Measurements from ENCODE around the gene RNF214. TPM values are rescaled to one million over a fixed set of nuclear protein-coding genes. Genes with fewer than 3 reads are reported as not detected.

The RNF214 gene
- total RNA-seq, 4 donors from 2014 or later: 13.2 to 17.9 (median 13.9) TPM

DNA sequence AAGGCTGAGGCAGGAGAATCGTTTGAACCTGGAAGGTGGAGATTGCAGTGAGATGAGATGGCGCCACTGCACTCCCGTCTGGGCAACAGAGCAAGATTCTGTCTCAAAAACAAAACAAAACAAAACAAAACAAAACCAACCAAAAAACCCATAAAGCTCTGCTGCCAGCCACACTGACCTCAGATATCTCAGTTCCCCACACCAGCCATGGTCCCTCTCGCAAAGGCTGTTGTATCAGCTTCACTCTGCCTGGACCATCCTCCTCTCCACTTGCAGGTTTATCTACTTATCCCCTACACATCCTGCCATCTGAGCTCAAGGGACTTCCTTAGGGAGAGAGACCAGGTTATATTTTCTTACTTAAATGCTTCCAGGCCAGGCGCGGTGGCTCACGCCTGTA lies 69.8 kb downstream of the RNF214 start:
- TF ChIP-seq CTCF (IDR thresholded peaks at IDR 0.05; ENCODE audit: low read depth): no peak

GRCh38 chr11:117303101-117303500 lies 70.6 kb downstream of the RNF214 start:
- TF ChIP-seq CTCF (IDR thresholded peaks at IDR 0.05; ENCODE audit: low read depth): no peak

DNA sequence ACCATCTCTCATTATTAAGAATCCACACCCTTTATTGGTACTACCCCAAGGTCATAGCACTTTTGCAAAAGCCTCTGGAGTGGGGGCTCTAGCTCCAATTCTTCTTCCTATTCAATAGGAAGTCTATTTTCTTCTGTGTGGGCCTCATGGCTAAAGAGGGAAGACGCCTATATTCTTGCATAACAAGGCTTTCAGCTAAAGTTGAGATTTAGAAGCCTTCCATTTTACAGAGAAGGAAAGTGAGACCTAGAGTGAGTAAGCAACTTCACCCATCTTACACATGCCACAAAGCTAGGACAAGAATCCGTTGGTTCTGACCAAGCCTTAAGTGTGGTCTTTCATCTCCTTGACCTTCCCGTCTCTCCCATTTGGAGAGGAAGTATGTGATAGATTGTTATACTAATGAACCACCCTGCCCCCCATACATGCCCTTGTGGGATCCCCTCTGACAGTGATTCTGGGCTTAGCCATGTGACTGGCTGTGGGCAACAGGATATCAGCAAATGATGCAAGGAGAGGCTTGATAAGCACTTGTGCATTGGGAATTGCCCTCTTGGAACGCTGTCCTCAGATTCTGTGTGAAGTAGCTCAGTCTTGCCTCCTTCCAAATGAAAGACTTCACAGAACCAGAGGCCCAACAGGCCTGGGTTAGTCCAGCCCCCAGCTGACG lies 71.3 kb downstream of the RNF214 start:
- no peak for TF ChIP-seq CTCF (IDR thresholded peaks at IDR 0.05; ENCODE audit: low read depth)

DNA sequence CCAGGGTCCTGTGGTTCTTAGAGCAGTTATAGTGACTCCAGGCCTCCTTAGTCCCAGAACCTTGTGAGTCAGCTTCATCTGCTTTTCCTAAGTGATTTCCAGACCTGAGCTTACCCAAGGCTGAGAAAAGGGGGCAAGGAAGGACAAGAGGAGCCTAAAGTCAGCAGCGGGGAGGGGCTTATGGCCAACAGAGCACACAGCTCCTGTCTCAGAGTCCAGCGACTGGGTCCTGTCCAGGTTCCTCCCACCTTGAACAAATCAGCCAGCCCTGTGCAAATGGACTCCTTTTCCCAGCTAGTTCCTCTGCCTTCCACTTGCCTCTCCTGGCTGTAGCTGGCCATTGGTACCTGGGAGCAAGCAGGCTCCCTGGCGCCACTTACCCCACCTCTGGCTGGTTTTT lies 72.7 kb downstream of the RNF214 start:
- no peak for TF ChIP-seq CTCF (IDR thresholded peaks at IDR 0.05; ENCODE audit: low read depth)

- TF ChIP-seq CTCF (IDR thresholded peaks at IDR 0.05; ENCODE audit: low read depth): no peak
These were observed 76.8 kb downstream of the RNF214 start for GRCh38 chr11:117309310-117309709.

DNA sequence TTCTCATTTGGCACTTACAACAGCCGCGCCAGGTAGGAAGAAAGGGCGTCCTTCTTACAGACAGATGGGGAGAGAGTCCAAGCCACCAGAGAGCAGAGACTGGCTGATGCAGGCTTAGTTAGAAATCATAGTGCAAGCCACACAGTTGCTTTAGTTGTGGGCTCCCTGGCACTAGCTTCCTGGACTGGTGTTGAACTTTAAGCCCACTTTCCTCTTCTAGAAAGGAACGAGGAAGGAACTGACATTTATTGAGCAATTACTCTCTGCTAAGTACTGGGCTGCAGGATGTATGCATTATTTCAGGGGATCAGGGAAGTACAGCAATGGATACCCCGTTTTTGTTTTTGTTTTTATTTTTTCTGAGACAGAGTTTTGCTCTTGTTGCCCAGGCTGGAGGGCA lies 80.6 kb downstream of the RNF214 start:
- TF ChIP-seq CTCF (IDR thresholded peaks at IDR 0.05; ENCODE audit: low read depth): no peak

DNA sequence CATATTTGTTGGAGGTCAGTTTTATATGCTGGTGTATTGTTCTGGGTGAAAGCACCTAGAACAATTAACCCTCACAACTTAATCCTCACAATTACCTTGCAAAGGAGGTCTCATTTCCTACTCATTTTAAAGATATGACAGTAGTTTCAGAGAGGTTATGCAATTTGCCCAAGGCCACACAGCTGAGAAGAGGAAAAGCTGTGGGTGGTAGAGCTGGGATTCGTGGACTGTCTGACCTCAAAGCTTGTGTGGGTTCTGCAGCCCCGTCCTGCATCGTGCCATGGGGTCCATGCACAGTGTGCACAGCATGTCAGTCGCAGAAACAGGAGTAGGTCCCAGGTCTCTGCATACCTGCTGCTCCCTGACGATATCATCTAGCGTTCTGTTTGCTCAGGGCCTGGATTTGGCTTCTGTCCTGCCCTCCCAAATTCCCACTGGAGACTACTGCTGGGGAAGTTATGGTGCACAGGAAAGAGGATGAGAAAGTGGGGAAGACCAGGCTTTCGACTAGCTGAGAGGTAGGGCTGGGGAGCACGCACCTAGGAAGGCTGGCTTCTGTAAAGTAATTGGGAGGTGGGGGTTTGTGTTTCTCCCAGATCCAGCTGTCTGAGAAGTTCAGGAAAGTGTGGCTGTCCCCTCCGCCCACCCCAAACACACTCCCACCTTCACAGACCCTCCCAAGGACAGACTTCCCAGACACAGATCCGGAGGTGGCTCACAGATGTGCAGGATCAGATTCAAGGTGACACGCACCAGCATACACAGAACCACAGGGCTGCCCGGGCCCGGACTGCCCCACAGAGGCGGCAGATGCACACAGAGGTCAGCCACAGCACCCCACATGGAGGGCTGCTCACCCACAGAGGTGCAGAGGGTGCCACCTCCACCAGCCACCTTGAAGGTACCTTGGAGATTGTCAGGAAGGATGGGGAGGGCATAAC lies 81.6 kb downstream of the RNF214 start:
- no peak for TF ChIP-seq CTCF (IDR thresholded peaks at IDR 0.05; ENCODE audit: low read depth)
